Neuronal stem cell (in vitro differentiated cells): Measurements from ENCODE around the gene CCDC106.

ENCODE experiments used
- DNase-seq: peaks from one replicate; pipeline ENCODE4 v3.0.0-alpha.2; 2013; ENCODE audit warnings: low spot score
- H2AFZ ChIP-seq: one replicate; pipeline ENCODE4 v1.6.1; 2013; ENCODE audit warnings: mild to moderate bottlenecking, low read length, inconsistent platforms
- H2AK5ac ChIP-seq: 2 replicates; pipeline ENCODE4 v1.6.1; 2013; ENCODE audit warnings: low read depth, mild to moderate bottlenecking, inconsistent platforms, low read length, moderate library complexity, mixed read lengths
- H2BK120ac ChIP-seq: 2 replicates; pipeline ENCODE4 v1.6.1; 2013; ENCODE audit warnings: low read depth, mild to moderate bottlenecking, inconsistent platforms, low read length, moderate library complexity, mixed read lengths
- H2BK12ac ChIP-seq: one replicate; pipeline ENCODE4 v1.6.1; 2013; ENCODE audit warnings: low read length, inconsistent platforms
- H2BK15ac ChIP-seq: 2 replicates; pipeline ENCODE4 v1.6.1; 2013; ENCODE audit warnings: mild to moderate bottlenecking, low read length, inconsistent platforms, mixed read lengths
- H2BK5ac ChIP-seq: one replicate; pipeline ENCODE4 v1.6.1; 2013; ENCODE audit warnings: inconsistent platforms, mild to moderate bottlenecking, low read length, moderate library complexity
- H3K14ac ChIP-seq: one replicate; pipeline ENCODE4 v1.6.1; 2013; ENCODE audit warnings: low read length, inconsistent platforms
- H3K18ac ChIP-seq: 2 replicates; pipeline ENCODE4 v1.6.1; 2013; ENCODE audit warnings: low read length, inconsistent platforms
- H3K23ac ChIP-seq: 2 replicates; pipeline ENCODE4 v1.6.1; 2013; ENCODE audit warnings: low read depth, mild to moderate bottlenecking, mixed read lengths, low read length, inconsistent platforms; ENCODE audit not compliant: poor library complexity
- H3K27ac ChIP-seq: replicated peaks from 3 replicates; pipeline ENCODE4 v1.5.1; 2013; ENCODE audit warnings: low read length, inconsistent platforms
- H3K27me3 ChIP-seq, 3 experiments: 2 replicates each; pipeline ENCODE4 v1.6.1; 2013; ENCODE audit warnings: low read length in 3 of 3, mild to moderate bottlenecking in 2 of 3, inconsistent platforms in 1 of 3, low read depth in 1 of 3, mixed read lengths in 1 of 3, moderate library complexity in 1 of 3; ENCODE audit not compliant: control insufficient read depth in 3 of 3, insufficient read depth in 3 of 3
- H3K36me3 ChIP-seq, 2 donors: replicated peaks in 1 of 2; 2 replicates each; pipeline ENCODE4 v1.6.1; 2013; ENCODE audit warnings: low read length in 2 of 2; ENCODE audit not compliant: control insufficient read depth in 2 of 2, insufficient read depth in 2 of 2
- H3K4ac ChIP-seq: 2 replicates; pipeline ENCODE4 v1.6.1; 2013; ENCODE audit warnings: inconsistent platforms, mild to moderate bottlenecking, low read length, moderate library complexity
- H3K4me1 ChIP-seq, 2 donors: 1 replicate in 1 of 2; 2 replicates in 1 of 2; pipeline ENCODE4 v1.6.1; 2013; ENCODE audit warnings: low read length in 2 of 2, low read depth in 1 of 2; ENCODE audit not compliant: control insufficient read depth in 2 of 2, insufficient read depth in 1 of 2
- H3K4me2 ChIP-seq: one replicate; pipeline ENCODE4 v1.6.1; 2013; ENCODE audit warnings: mild to moderate bottlenecking, low read length, inconsistent platforms; ENCODE audit not compliant: insufficient read depth, poor library complexity, severe bottlenecking
- H3K4me3 ChIP-seq, 2 donors: 2 replicates each; pipeline ENCODE4 v1.5.1; 2013; ENCODE audit warnings: low read length in 2 of 2, mild to moderate bottlenecking in 2 of 2, inconsistent platforms in 1 of 2, moderate library complexity in 1 of 2
- H3K79me1 ChIP-seq: one replicate; pipeline ENCODE4 v1.6.1; 2013; ENCODE audit warnings: low read depth, mild to moderate bottlenecking, inconsistent platforms, low read length, moderate library complexity
- H3K9ac ChIP-seq: one replicate; pipeline ENCODE4 v1.6.1; 2013; ENCODE audit warnings: mild to moderate bottlenecking, low read depth, low read length, inconsistent platforms; ENCODE audit not compliant: poor library complexity
- H3K9me3 ChIP-seq, 2 donors: replicated peaks in 1 of 2; 2 replicates each; pipeline versions ENCODE3 to v1.6.1; 2013; ENCODE audit warnings: low read length in 2 of 2, mild to moderate bottlenecking in 2 of 2, inconsistent platforms in 1 of 2, low read depth in 1 of 2, mixed read lengths in 1 of 2, moderate library complexity in 1 of 2; ENCODE audit not compliant: control insufficient read depth in 2 of 2, insufficient read depth in 1 of 2
- H4K8ac ChIP-seq: one replicate; pipeline ENCODE4 v1.6.1; 2013; ENCODE audit warnings: low read depth, mild to moderate bottlenecking, inconsistent platforms, low read length, moderate library complexity
- H4K91ac ChIP-seq: one replicate; pipeline ENCODE4 v1.6.1; 2013; ENCODE audit warnings: low read length, low read depth, mild to moderate bottlenecking, inconsistent platforms; ENCODE audit not compliant: poor library complexity
- WGBS, 2 donors: extraction: QIAGEN DNeasy Blood & Tissue Kit; methylation state at CpG; one replicate each; pipeline ENCODE4 v1.1.7; 2013; ENCODE audit warnings: missing lambda C conversion rate in 2 of 2, mixed read lengths in 1 of 2; ENCODE audit not compliant: insufficient read length in 2 of 2, insufficient replicate concordance in 1 of 2; ENCODE audit errors: extremely low coverage in 2 of 2; 5-methylcytosine and 5-hydroxymethylcytosine counted together

The CCDC106 gene

DNA sequence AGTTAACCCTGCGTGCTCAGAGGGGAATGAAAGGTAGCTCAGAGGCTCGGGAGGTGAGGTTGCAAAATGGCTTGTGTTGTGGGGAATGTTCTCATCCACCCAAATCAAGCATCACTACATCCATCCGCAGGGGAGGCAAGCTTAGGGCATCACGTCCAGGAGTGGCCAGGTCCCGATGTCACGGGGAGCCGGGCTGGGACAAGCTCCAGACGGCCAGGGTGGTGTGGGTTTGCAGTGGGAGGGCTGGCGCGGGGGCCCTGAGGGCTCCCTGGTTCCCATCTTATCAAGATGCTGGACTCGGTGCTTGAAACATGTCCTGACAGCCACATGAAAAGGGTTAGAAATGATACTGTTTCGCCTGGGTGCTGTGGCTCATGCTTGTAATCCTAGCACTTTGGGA lies 52.8 kb downstream of the CCDC106 start:
- DNase-seq = no peak
- WGBS, 2 donors = no CpG with 5 or more reads among the region's 12 CpGs

DNA sequence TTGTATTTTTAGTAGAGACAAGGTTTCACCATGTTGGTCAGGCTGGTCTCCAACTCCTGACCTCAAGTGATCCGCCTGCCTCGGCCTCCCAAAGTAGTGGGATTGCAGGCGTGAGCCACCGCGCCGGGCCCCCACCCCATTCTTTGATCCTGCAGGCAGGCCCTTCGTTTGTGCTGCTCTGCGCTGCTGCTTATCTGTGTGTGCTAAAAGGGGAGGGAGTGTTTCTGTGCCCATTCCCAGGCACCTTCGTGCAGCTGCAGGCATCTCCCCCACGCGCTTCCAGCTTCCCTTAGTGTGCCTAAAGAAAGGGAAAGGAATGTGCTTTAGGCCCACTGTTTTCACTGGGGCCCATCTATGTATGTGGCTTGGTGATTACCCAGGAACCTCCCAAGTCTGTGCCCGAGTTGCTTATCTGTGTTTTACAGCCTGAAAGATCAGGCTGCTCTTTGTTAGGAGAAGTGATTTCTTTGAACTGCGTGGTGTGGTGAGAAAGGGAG lies 54.2 kb downstream of the CCDC106 start:
- Histone ChIP-seq H3K4me1 (no peaks in the 10 kb centered on the region), H2BK12ac (no peak overlapping the region), H3K4ac (no peak overlapping the region), H4K91ac (no peak overlapping the region), H2BK15ac (no peak overlapping the region), H2BK120ac (no peak overlapping the region), H2BK5ac (no peak overlapping the region), H3K27me3 (no peaks in the 10 kb centered on the region), H3K9me3 (peaks cover 0 to 24% of the 10 kb centered on the region in 2 donors), H3K36me3 (peaks cover 4 to 33% of the 10 kb centered on the region in 2 donors), H3K14ac (no peak overlapping the region), H3K79me1 (peaks cover 2% of the 10 kb centered on the region), H2AFZ (no peak overlapping the region), H3K4me3 (no peak overlapping the region), H3K4me2 (no peak overlapping the region), H3K18ac (no peak overlapping the region), H2AK5ac (no peak overlapping the region), H4K8ac (no peak overlapping the region), H3K9ac (no peak overlapping the region), H3K23ac (no peak overlapping the region), H3K27ac (no peak overlapping the region)
- no peak for DNase-seq
- WGBS, 2 donors = no CpG with 5 or more reads among the region's 13 CpGs

More for the DNA sequence above, 52.8 kb downstream of the CCDC106 start:
- H3K9me3 ChIP-seq = peaks cover 0 to 24% of the 10 kb centered on the region in 2 donors
- no peaks in the 10 kb centered on the region for H3K4me1 ChIP-seq
- H3K79me1 ChIP-seq = peaks cover 3% of the 10 kb centered on the region
- H3K4me3 ChIP-seq = no peak overlapping the region
- H4K8ac ChIP-seq = no peak overlapping the region
- no peak overlapping the region for H4K91ac ChIP-seq
- no peaks in the 10 kb centered on the region for H3K27me3 ChIP-seq
- H2AFZ ChIP-seq = no peak overlapping the region
- H2BK5ac ChIP-seq = no peak overlapping the region
- no peak overlapping the region for H3K27ac ChIP-seq
- peaks cover 15 to 47% of the 10 kb centered on the region in 2 donors for H3K36me3 ChIP-seq
- H3K4ac ChIP-seq = no peak overlapping the region
- no peak overlapping the region for H2BK15ac ChIP-seq
- no peak overlapping the region for H3K14ac ChIP-seq
- H2BK12ac ChIP-seq = no peak overlapping the region
- H3K23ac ChIP-seq = no peak overlapping the region
- no peak overlapping the region for H2BK120ac ChIP-seq
- H2AK5ac ChIP-seq = no peak overlapping the region
- H3K4me2 ChIP-seq = no peak overlapping the region
- no peak overlapping the region for H3K18ac ChIP-seq
- H3K9ac ChIP-seq = no peak overlapping the region
